Left ventricle myocardium inferior (tissue), 1 donor: ENCODE measurements around the gene TNIK. TPM values are rescaled to one million over a fixed set of nuclear protein-coding genes. Genes with fewer than 3 reads are reported as not detected.

Experiments used
- DNase-seq: peaks from one replicate; pipeline ENCODE4 v3.0.0-alpha.2; 2020
- H3K27ac ChIP-seq: fragments of 200-600 bp; replicated peaks from 2 replicates; pipeline ENCODE4 v1.8.0; 2021
- H3K27me3 ChIP-seq: fragments of 200-600 bp; 2 replicates; pipeline ENCODE4 v1.8.0; 2021; ENCODE audit warnings: low read depth
- H3K36me3 ChIP-seq: fragments of 200-600 bp; 2 replicates; pipeline ENCODE4 v1.8.0; 2021
- H3K4me1 ChIP-seq: fragments of 200-600 bp; 2 replicates; pipeline ENCODE4 v1.8.0; 2021
- H3K4me3 ChIP-seq: fragments of 200-600 bp; 2 replicates; pipeline ENCODE4 v1.8.0; 2021; ENCODE audit warnings: mild to moderate bottlenecking, moderate library complexity
- H3K9me3 ChIP-seq: fragments of 200-600 bp; replicated peaks from 2 replicates; pipeline ENCODE4 v1.8.0; 2021
- CTCF ChIP-seq: fragments of 200-600 bp; IDR thresholded peaks from 2 replicates; pipeline ENCODE4 v1.8.0; 2021; ENCODE audit warnings: antibody characterized with exemption, mild to moderate bottlenecking, borderline replicate concordance
- intact Hi-C: fragments of 100-400 bp; cut with micrococcal nuclease; formaldehyde crosslinking; loops from one replicate; pipeline ENCODE4 v1.11.0; 2022
- total RNA-seq: library from RNA; stranded (reverse); fragmentation: NEBNext Ultra II Directional; extraction: Animal tissue kit (Norgen Biotek cat#: 25700); gene quantifications from one replicate; pipeline ENCODE4 v1.2.1, GENCODE V29; 2021
- donor health status: DM: no; HTN: yes; CAD: no; lungs with severe emphysema.

TNIK gene
- total RNA-seq, 1 donor from 2014 or later: 28.6 TPM

- H3K27me3 ChIP-seq: no peaks in the 10 kb centered on the region
- TF ChIP-seq CTCF: no peak
- no peaks in the 10 kb centered on the region for H3K9me3 ChIP-seq
- H3K4me3 ChIP-seq: no peak overlapping the region
- H3K27ac ChIP-seq: peak overlapping the region; percentile 37
- DNase-seq: no peak
- H3K36me3 ChIP-seq: no peaks in the 10 kb centered on the region
- intact Hi-C loops: no loop called here
- peaks cover 48% of the 10 kb centered on the region for H3K4me1 ChIP-seq
Measured at GRCh38 chr3:171301998-171302397, 158.2 kb downstream of the TNIK start.

GRCh38 chr3:171301002-171301401 is 159.2 kb downstream of the TNIK start:
- TF ChIP-seq CTCF: no peak
- H3K36me3 ChIP-seq: no peaks in the 10 kb centered on the region
- no peaks in the 10 kb centered on the region for H3K27me3 ChIP-seq
- peak overlapping the region; percentile 37 for H3K27ac ChIP-seq
- no peak overlapping the region for H3K4me3 ChIP-seq
- H3K9me3 ChIP-seq: no peaks in the 10 kb centered on the region
- peaks cover 52% of the 10 kb centered on the region for H3K4me1 ChIP-seq
- intact Hi-C loops: no loop called here
- no peak for DNase-seq

GRCh38 chr3:171297951-171298350 is 162.3 kb downstream of the TNIK start:
- no peak for DNase-seq
- no peaks in the 10 kb centered on the region for H3K36me3 ChIP-seq
- intact Hi-C loops: no loop called here
- TF ChIP-seq CTCF: no peak
- H3K9me3 ChIP-seq: no peaks in the 10 kb centered on the region
- peaks cover 63% of the 10 kb centered on the region for H3K4me1 ChIP-seq
- no peaks in the 10 kb centered on the region for H3K27me3 ChIP-seq
- H3K4me3 ChIP-seq: no peak overlapping the region
- H3K27ac ChIP-seq: peak overlapping the region; percentile 90

GRCh38 chr3:171297207-171297606 is 163.0 kb downstream of the TNIK start:
- Histone ChIP-seq H3K36me3 (no peaks in the 10 kb centered on the region), H3K9me3 (no peaks in the 10 kb centered on the region), H3K27me3 (no peaks in the 10 kb centered on the region), H3K4me1 (peaks cover 63% of the 10 kb centered on the region), H3K4me3 (no peak overlapping the region), H3K27ac (peak overlapping the region; percentile 90)
- DNase-seq: no peak
- intact Hi-C loops: no loop called here
- no peak for TF ChIP-seq CTCF

GRCh38 chr3:171295484-171296373 is 164.5 kb downstream of the TNIK start:
- no peaks in the 10 kb centered on the region for H3K9me3 ChIP-seq
- no peak overlapping the region for H3K4me3 ChIP-seq
- TF ChIP-seq CTCF: no peak
- no peak for DNase-seq
- H3K4me1 ChIP-seq: peaks cover 52% of the 10 kb centered on the region
- peak overlapping the region; percentile 90 for H3K27ac ChIP-seq
- H3K36me3 ChIP-seq: no peaks in the 10 kb centered on the region
- intact Hi-C loops: no loop called here
- H3K27me3 ChIP-seq: no peaks in the 10 kb centered on the region
